Endothelial cell of umbilical vein (primary cell): ENCODE results near the gene SIGLEC10. TPM values are rescaled to one million over a fixed set of nuclear protein-coding genes. Genes with fewer than 3 reads are reported as not detected.

ENCODE experiments used
- BruUV-seq: library from RNA; stranded (reverse); fragments of 400-500 nt; replicated peaks from 2 replicates; lab custom pipeline; 2021; lab: Mats Ljungman, UMichigan
- CTCF ChIA-PET: fragments of 300-600, 350-600 bp; sonication (Branson Sonifier 250); formaldehyde crosslinking; loops from one replicate; lab custom pipeline; 2021; ENCODE audit warnings: antibody characterized with exemption, inconsistent platforms; lab: Charles Lee
- POLR2A ChIA-PET: fragments of 300-600, 350-600 bp; sonication (Branson Sonifier 250); formaldehyde crosslinking; loops from one replicate; lab custom pipeline; 2021; ENCODE audit warnings: antibody characterized with exemption, inconsistent platforms; lab: Charles Lee
- DNase-seq: peaks from one replicate; pipeline ENCODE4 v3.0.0-alpha.2; 2011; ENCODE audit warnings: low read depth, low spot score
- FAIRE-seq: peaks from 2 replicates; lab custom pipeline; 2011; peaks lifted over from hg19 to GRCh38; lab: Jason Lieb, UNC
- H2AFZ ChIP-seq: 2 replicates; pipeline ENCODE4 v1.6.0; 2012; ENCODE audit warnings: low read depth, low read length, control low read depth, inconsistent platforms
- H3K27ac ChIP-seq: 2 replicates; pipeline ENCODE4 v1.5.1; 2011; ENCODE audit warnings: low read depth, mild to moderate bottlenecking, control low read depth, low read length, moderate library complexity; ENCODE audit not compliant: insufficient read depth
- H3K27me3 ChIP-seq, 2 experiments: 2 replicates each; pipeline versions ENCODE4 v1.6.0 to v1.6.1; 2011; ENCODE audit warnings: low read length in 2 of 2, mixed read lengths in 1 of 2; ENCODE audit not compliant: control insufficient read depth in 2 of 2, insufficient read depth in 2 of 2
- H3K36me3 ChIP-seq, 2 experiments: 2 replicates in 1 of 2; 3 replicates in 1 of 2; pipeline ENCODE4 v1.5.1; 2011; ENCODE audit warnings: low read length in 2 of 2, mild to moderate bottlenecking in 1 of 2, moderate library complexity in 1 of 2; ENCODE audit not compliant: control insufficient read depth in 2 of 2, insufficient read depth in 2 of 2; ENCODE audit errors: extremely low read depth in 1 of 2
- H3K4me1 ChIP-seq: 3 replicates; pipeline ENCODE4 v1.5.1; 2011; ENCODE audit warnings: mild to moderate bottlenecking, low read length; ENCODE audit not compliant: control insufficient read depth, insufficient read depth; ENCODE audit errors: extremely low read depth
- H3K4me2 ChIP-seq: 2 replicates; pipeline ENCODE4 v1.6.1; 2011; ENCODE audit warnings: low read length, control low read depth, mixed read lengths; ENCODE audit not compliant: insufficient read depth
- H3K4me3 ChIP-seq, 3 experiments: fragments of 200-600 bp in 1 of 3; sonication (generic), shearing (Covaris generic) in 1 of 3; replicated peaks in 1 of 3; 2 replicates each; pipeline ENCODE4 v1.5.1; 2011 to 2016; ENCODE audit warnings: control low read depth in 3 of 3, low read length in 3 of 3, mild to moderate bottlenecking in 2 of 3, inconsistent platforms in 1 of 3, low read depth in 1 of 3, moderate library complexity in 1 of 3; ENCODE audit not compliant: insufficient read depth in 1 of 3
- H3K79me2 ChIP-seq: 2 replicates; pipeline ENCODE4 v1.6.0; 2012; ENCODE audit warnings: low read length, inconsistent platforms; ENCODE audit not compliant: control insufficient read depth, insufficient read depth
- H3K9ac ChIP-seq: replicated peaks from 2 replicates; pipeline ENCODE3; 2011; ENCODE audit warnings: low read length, control low read depth; ENCODE audit not compliant: insufficient read depth; ENCODE audit errors: extremely low read depth
- H3K9me1 ChIP-seq: replicated peaks from 3 replicates; pipeline ENCODE4 v1.6.0; 2011; ENCODE audit warnings: mild to moderate bottlenecking, low read length; ENCODE audit not compliant: control insufficient read depth, insufficient read depth; ENCODE audit errors: extremely low read depth
- H3K9me3 ChIP-seq: replicated peaks from 2 replicates; pipeline ENCODE4 v1.5.1; 2012; ENCODE audit warnings: low read length, inconsistent platforms; ENCODE audit not compliant: control insufficient read depth, insufficient read depth
- H4K20me1 ChIP-seq: replicated peaks from 2 replicates; pipeline ENCODE3; 2011; ENCODE audit warnings: mild to moderate bottlenecking, low read length; ENCODE audit not compliant: control insufficient read depth, insufficient read depth; ENCODE audit errors: extremely low read depth
- CTCF ChIP-seq, 2 donors: IDR thresholded peaks; 1 replicate in 1 of 2; 2 replicates in 1 of 2; pipeline ENCODE4 v1.5.1; 2011; ENCODE audit warnings: low read length in 2 of 2, mild to moderate bottlenecking in 2 of 2, moderate library complexity in 2 of 2, control low read depth in 1 of 2, inconsistent platforms in 1 of 2, low read depth in 1 of 2; ENCODE audit not compliant: insufficient read depth in 1 of 2; ENCODE audit errors: extremely low read depth in 1 of 2
- EZH2 ChIP-seq: IDR thresholded peaks from 2 replicates; pipeline ENCODE4 v1.6.1; 2012; ENCODE audit warnings: borderline replicate concordance, low read depth, mild to moderate bottlenecking, moderate library complexity, low read length, inconsistent platforms; ENCODE audit not compliant: severe bottlenecking
- FOS ChIP-seq: IDR thresholded peaks from 2 replicates; pipeline ENCODE4 v1.6.1; 2011; ENCODE audit warnings: mild to moderate bottlenecking, low read length, moderate library complexity, borderline replicate concordance; ENCODE audit not compliant: insufficient read depth
- GATA2 ChIP-seq: IDR thresholded peaks from 2 replicates; pipeline ENCODE4 v1.7.0; 2011; ENCODE audit warnings: low read depth, mild to moderate bottlenecking, moderate library complexity, mixed read lengths, low read length; ENCODE audit not compliant: insufficient read length, insufficient read depth
- JUN ChIP-seq: IDR thresholded peaks from 2 replicates; pipeline ENCODE4 v1.6.1; 2011; ENCODE audit warnings: borderline replicate concordance, low read depth; ENCODE audit not compliant: insufficient read length, insufficient read depth
- MAX ChIP-seq: IDR thresholded peaks from 2 replicates; pipeline ENCODE4 v1.6.1; 2011; ENCODE audit not compliant: insufficient read depth, insufficient read length
- MYC ChIP-seq: IDR thresholded peaks from one replicate; pipeline ENCODE4 v1.6.1; 2011; ENCODE audit warnings: mild to moderate bottlenecking, low read depth, low read length
- POLR2A ChIP-seq: IDR thresholded peaks from 2 replicates; pipeline ENCODE4 v1.6.1; 2012; ENCODE audit warnings: low read depth, mild to moderate bottlenecking, control low read depth, low read length
- POLR2AphosphoS5 ChIP-seq: IDR thresholded peaks from 2 replicates; pipeline ENCODE4 v1.6.1; 2012; ENCODE audit warnings: low read depth, mild to moderate bottlenecking, control low read depth, low read length, moderate library complexity; ENCODE audit not compliant: insufficient read depth
- dilution Hi-C: fragments of 300-500 bp; cut with MboI; formaldehyde crosslinking; loops from one replicate; pipeline ENCODE4 v1.15.0; 2019; ENCODE audit warnings: low sequenced_read_pairs; ENCODE audit not compliant: extremely low pct_ligation_motif_present
- intact Hi-C: fragments of 100-400 bp; cut with micrococcal nuclease; formaldehyde crosslinking; loops from one replicate; pipeline ENCODE4 v1.10.0; 2022
- polyA plus RNA-seq, 4 experiments: library from polyadenylated mRNA; depleted of rRNA in 3 of 4; stranded (reverse) in 3 of 4; unstranded in 1 of 4; fragments of >200 nt; gene quantifications; 2 replicates each; pipeline versions ENCODE4 v1.2.1 to v1.2.3, GENCODE V29; 2011 to 2012; ENCODE audit warnings: missing spikeins in 1 of 4
- total RNA-seq: library from RNA; stranded (reverse); gene quantifications from 2 replicates; pipeline ENCODE4 v1.2.3, GENCODE V29; 2021

Gene SIGLEC10
- total and polyA plus RNA-seq, 2 donors (not counting 3 experiments of a cell fraction or from before 2014, with no cell fraction given): not detected

- Histone ChIP-seq H3K4me1 (peaks cover 4% of the 10 kb centered on the region), H2AFZ (no peak overlapping the region), H4K20me1 (no peaks in the 10 kb centered on the region), H3K79me2 (no peaks in the 10 kb centered on the region), H3K27me3 (no peaks in the 10 kb centered on the region), H3K9ac (no peak overlapping the region), H3K9me1 (no peaks in the 10 kb centered on the region), H3K4me2 (no peak overlapping the region), H3K36me3 (no peaks in the 10 kb centered on the region), H3K9me3 (no peaks in the 10 kb centered on the region), H3K27ac (no peak overlapping the region), H3K4me3 (no peak overlapping the region)
- TF ChIP-seq POLR2AphosphoS5 (no peak), EZH2 (no peak), JUN (no peak), CTCF (IDR thresholded peaks at IDR 0.05; ENCODE audit: extremely low read depth in 1 of 2, insufficient read depth in 1 of 2, low read depth in 1 of 2, low read length in 2 of 2) (no peak), MAX (no peak), MYC (no peak), FOS (no peak), GATA2 (no peak), POLR2A (no peak)
- dilution Hi-C loops (no loop called here), intact Hi-C loops (no loop called here)
- POLR2A ChIA-PET: no interaction called here
- CTCF ChIA-PET: interaction anchor here (0.5 to 1.3 kb wide), 2 partner anchors 60 to 304 kb away, joined by 3 read pairs; no protein-coding TSS in a partner anchor
- FAIRE-seq: no peak
- no peak for DNase-seq
- BruUV-seq: no TSS peak
Observed at GRCh38 chr19:51399231-51399630, 18.2 kb downstream of the SIGLEC10 start.
